ENCODE results near the gene GTF2A1L. TPM values are rescaled to one million over a fixed set of nuclear protein-coding genes. Genes with fewer than 3 reads are reported as not detected.

The GTF2A1L gene
- total and polyA plus RNA-seq, 2 donors (not counting 3 experiments of a cell fraction or from before 2014, with no cell fraction given): 0.46 TPM; not detected in 1

DNA sequence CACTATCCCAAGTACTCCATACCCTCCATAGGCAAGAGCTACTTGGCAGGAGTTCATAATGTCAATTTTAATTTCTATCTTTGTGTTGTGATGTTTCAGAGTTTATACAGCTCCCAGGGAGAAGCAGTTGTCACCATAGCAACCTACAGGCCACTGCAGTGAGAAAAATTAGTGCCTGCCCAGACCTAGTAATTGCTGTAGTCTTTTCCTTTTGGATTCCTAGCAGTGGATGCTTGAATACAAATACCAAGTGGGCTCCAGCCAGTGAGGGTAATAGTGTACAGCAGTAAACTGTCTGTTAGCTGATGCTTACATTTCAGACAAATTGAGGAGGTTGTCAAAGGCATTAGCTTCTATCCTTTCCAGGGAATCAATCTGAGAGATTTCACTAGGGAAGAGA is 111.2 kb downstream of the GTF2A1L start:
- no peaks in the 10 kb centered on the region for H3K9me3 ChIP-seq (replicated peaks; ENCODE audit: control insufficient read depth, insufficient read depth, low read length)
- H3K27me3 ChIP-seq (ENCODE audit: control insufficient read depth in 2 of 2, insufficient read depth in 2 of 2, low read length in 2 of 2): no peaks in the 10 kb centered on the region
- H3K36me3 ChIP-seq (ENCODE audit: control insufficient read depth in 2 of 2, extremely low read depth in 1 of 2, insufficient read depth in 2 of 2, low read length in 2 of 2): no peaks in the 10 kb centered on the region
- no peaks in the 10 kb centered on the region for H3K79me2 ChIP-seq (ENCODE audit: control insufficient read depth, insufficient read depth, low read length)
- H3K27ac ChIP-seq (ENCODE audit: insufficient read depth, low read depth, low read length): no peak overlapping the region
- no peak overlapping the region for H3K9ac ChIP-seq (replicated peaks; ENCODE audit: extremely low read depth, insufficient read depth, low read length)
- ChIA-PET POLR2A (no interaction called here), CTCF (no interaction called here)
- TF ChIP-seq, protein P1, sequence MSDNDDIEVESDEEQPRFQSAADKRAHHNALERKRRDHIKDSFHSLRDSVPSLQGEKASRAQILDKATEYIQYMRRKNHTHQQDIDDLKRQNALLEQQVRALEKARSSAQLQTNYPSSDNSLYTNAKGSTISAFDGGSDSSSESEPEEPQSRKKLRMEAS (IDR thresholded peaks at IDR 0.05; ENCODE audit: insufficient read depth, insufficient read length): no peak
- TF ChIP-seq POLR2AphosphoS5 (IDR thresholded peaks at IDR 0.05; ENCODE audit: insufficient read depth, low read depth, low read length) (no peak), EZH2 (IDR thresholded peaks at IDR 0.05; ENCODE audit: borderline replicate concordance, low read depth, low read length, severe bottlenecking) (no peak), JUN (IDR thresholded peaks at IDR 0.05; ENCODE audit: borderline replicate concordance, insufficient read depth, insufficient read length, low read depth) (no peak), POLR2A (IDR thresholded peaks at IDR 0.05; ENCODE audit: low read depth, low read length) (no peak), MYC (IDR thresholded peaks at IDR 0.05; ENCODE audit: low read depth, low read length) (no peak), GATA2 (IDR thresholded peaks at IDR 0.05; ENCODE audit: insufficient read depth, insufficient read length, low read depth, low read length) (no peak), FOS (IDR thresholded peaks at IDR 0.05; ENCODE audit: borderline replicate concordance, insufficient read depth, low read length) (no peak)
- TF ChIP-seq, protein P2, sequence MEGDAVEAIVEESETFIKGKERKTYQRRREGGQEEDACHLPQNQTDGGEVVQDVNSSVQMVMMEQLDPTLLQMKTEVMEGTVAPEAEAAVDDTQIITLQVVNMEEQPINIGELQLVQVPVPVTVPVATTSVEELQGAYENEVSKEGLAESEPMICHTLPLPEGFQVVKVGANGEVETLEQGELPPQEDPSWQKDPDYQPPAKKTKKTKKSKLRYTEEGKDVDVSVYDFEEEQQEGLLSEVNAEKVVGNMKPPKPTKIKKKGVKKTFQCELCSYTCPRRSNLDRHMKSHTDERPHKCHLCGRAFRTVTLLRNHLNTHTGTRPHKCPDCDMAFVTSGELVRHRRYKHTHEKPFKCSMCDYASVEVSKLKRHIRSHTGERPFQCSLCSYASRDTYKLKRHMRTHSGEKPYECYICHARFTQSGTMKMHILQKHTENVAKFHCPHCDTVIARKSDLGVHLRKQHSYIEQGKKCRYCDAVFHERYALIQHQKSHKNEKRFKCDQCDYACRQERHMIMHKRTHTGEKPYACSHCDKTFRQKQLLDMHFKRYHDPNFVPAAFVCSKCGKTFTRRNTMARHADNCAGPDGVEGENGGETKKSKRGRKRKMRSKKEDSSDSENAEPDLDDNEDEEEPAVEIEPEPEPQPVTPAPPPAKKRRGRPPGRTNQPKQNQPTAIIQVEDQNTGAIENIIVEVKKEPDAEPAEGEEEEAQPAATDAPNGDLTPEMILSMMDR (IDR thresholded peaks at IDR 0.05; ENCODE audit: extremely low read depth in 1 of 2, insufficient read depth in 1 of 2, low read depth in 1 of 2, low read length in 2 of 2): no peak
- no peaks in the 10 kb centered on the region for H4K20me1 ChIP-seq (replicated peaks; ENCODE audit: control insufficient read depth, extremely low read depth, insufficient read depth, low read length)
- BruUV-seq (replicated peaks): no TSS peak
- no peak overlapping the region for H2AFZ ChIP-seq (ENCODE audit: low read depth, low read length)
- no peak for DNase-seq (ENCODE audit: low read depth, low spot score)
- no peak for FAIRE-seq
- no peaks in the 10 kb centered on the region for H3K9me1 ChIP-seq (replicated peaks; ENCODE audit: control insufficient read depth, extremely low read depth, insufficient read depth, low read length)
- dilution Hi-C loops (cut with MboI; ENCODE audit: extremely low pct_ligation_motif_present, low sequenced_read_pairs): no loop called here
- intact Hi-C loops (cut with micrococcal nuclease): no loop called here
- H3K4me1 ChIP-seq (ENCODE audit: control insufficient read depth, extremely low read depth, insufficient read depth, low read length): no peaks in the 10 kb centered on the region
- H3K4me3 ChIP-seq (replicated peaks in 1 of 3; ENCODE audit: insufficient read depth in 1 of 3, low read depth in 1 of 3, low read length in 3 of 3): no peak overlapping the region
- H3K4me2 ChIP-seq (ENCODE audit: insufficient read depth, low read length): no peak overlapping the region

Small RNA genes lying within 50 kb of the gene (small RNA-seq; reads per million reads assigned to genes)
- gene TPT1P11 (ENCODE audit: insufficient read depth, insufficient read length, low read depth, low replicate concordance): not detected

Other genes starting within 250 kb of the GTF2A1L start
- 19.4 and 20.4 TPM in 2 replicates for gene PPP1R21, start 177.1 kb upstream of the GTF2A1L start, total RNA-seq
- 9.9 and 13.3 TPM in 2 replicates for gene PPP1R21, start 177.1 kb upstream of the GTF2A1L start, polyA plus RNA-seq
- gene STON1, start 87.7 kb upstream of the GTF2A1L start, total RNA-seq: 12.0 and 12.1 TPM in 2 replicates
- 5.8 and 6.3 TPM in 2 replicates for gene STON1, start 87.7 kb upstream of the GTF2A1L start, polyA plus RNA-seq
- not detected in 2 replicates for gene LHCGR, start 137.9 kb downstream of the GTF2A1L start, total RNA-seq
- not detected in 2 replicates for gene LHCGR, start 137.9 kb downstream of the GTF2A1L start, polyA plus RNA-seq